Memory B cell (primary cell): ENCODE results near the gene UROC1.

ENCODE experiments used
- ATAC-seq: fragments of 150-1000 bp; cut with Tn5 transposase; 2 replicates; pipeline ENCODE4 v1.10.0; 2021; ENCODE audit warnings: low read depth, mild to moderate bottlenecking, moderate library complexity
- DNase-seq, 2 donors: peaks; one replicate each; pipeline ENCODE4 v3.0.0; 2022; ENCODE audit warnings: low spot score in 2 of 2
- H3K27ac Mint-ChIP-seq: one replicate; pipeline ENCODE4 v1.8.0; 2022; ENCODE audit warnings: mild to moderate bottlenecking, moderate library complexity, mixed read lengths
- H3K27me3 Mint-ChIP-seq: one replicate; pipeline ENCODE4 v1.8.0; 2022; ENCODE audit warnings: mixed read lengths
- H3K36me3 Mint-ChIP-seq: one replicate; pipeline ENCODE4 v1.8.0; 2022; ENCODE audit warnings: mild to moderate bottlenecking, mixed read lengths
- H3K4me1 Mint-ChIP-seq: one replicate; pipeline ENCODE4 v1.8.0; 2022; ENCODE audit warnings: mixed read lengths
- H3K4me3 Mint-ChIP-seq: one replicate; pipeline ENCODE4 v1.8.0; 2022; ENCODE audit warnings: mild to moderate bottlenecking, moderate library complexity, mixed read lengths
- H3K9me3 Mint-ChIP-seq: one replicate; pipeline ENCODE4 v1.8.0; 2022; ENCODE audit warnings: mixed read lengths

UROC1 gene

DNA sequence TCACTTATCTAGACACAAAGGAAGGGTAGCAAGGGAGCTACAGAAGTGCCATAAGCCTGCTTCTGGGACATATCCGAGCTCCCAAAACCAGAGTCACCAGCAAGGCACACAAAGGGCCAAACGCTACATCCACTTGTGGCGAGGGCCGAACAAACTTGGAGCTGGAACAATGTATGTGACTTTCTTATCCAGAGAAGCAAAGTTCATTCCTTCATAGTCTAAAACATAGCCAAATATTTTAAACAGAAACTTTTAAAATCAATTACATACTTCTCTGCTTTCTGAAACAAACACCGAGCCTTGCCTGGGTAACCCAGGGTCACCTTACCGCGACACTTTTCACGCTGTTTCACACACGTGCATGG is 57.8 kb downstream of the UROC1 start:
- ATAC-seq (no peak), DNase-seq (no peak)
- peaks cover 41% of the 10 kb centered on the region for H3K36me3 Mint-ChIP-seq
- peaks cover 7% of the 10 kb centered on the region for H3K4me1 Mint-ChIP-seq
- no peak overlapping the region for H3K4me3 Mint-ChIP-seq
- H3K9me3 Mint-ChIP-seq: no peaks in the 10 kb centered on the region
- H3K27me3 Mint-ChIP-seq: no peaks in the 10 kb centered on the region
- H3K27ac Mint-ChIP-seq: no peak overlapping the region

DNA sequence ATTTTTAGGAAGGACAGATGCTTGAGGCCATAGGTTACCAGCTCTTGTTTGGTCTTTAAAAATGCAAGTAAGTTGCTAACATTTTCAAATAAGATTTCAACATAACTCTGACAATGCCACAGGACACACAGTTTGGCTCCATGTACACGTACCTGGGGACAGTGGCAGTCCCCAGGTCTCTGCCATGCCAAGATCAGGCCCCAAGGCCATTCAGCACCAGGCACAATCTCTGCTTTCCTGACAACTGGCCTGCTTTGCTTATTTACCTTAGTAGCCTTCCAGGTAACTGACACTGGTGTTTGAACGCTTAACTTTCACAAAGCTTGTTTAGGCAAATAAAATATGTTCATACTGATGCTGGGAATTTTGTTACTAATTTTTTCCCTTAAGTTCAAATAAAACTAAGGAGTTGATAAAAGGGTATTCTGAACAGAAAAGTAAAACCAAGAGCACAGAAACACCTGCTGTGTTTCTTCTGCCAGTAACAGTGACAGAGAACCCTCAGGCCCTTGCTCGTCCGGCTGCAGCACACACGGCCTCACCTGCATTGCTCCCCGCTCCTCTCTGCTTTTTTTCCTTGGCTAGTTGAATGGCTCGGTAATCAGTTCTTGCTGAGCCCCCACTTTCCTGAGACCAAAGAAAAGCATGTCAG is 58.3 kb downstream of the UROC1 start:
- ATAC-seq (no peak), DNase-seq (no peak)
- H3K36me3 Mint-ChIP-seq: peaks cover 42% of the 10 kb centered on the region
- no peak overlapping the region for H3K4me3 Mint-ChIP-seq
- H3K9me3 Mint-ChIP-seq: no peaks in the 10 kb centered on the region
- H3K27ac Mint-ChIP-seq: no peak overlapping the region
- H3K4me1 Mint-ChIP-seq: peaks cover 4% of the 10 kb centered on the region
- no peaks in the 10 kb centered on the region for H3K27me3 Mint-ChIP-seq

DNA sequence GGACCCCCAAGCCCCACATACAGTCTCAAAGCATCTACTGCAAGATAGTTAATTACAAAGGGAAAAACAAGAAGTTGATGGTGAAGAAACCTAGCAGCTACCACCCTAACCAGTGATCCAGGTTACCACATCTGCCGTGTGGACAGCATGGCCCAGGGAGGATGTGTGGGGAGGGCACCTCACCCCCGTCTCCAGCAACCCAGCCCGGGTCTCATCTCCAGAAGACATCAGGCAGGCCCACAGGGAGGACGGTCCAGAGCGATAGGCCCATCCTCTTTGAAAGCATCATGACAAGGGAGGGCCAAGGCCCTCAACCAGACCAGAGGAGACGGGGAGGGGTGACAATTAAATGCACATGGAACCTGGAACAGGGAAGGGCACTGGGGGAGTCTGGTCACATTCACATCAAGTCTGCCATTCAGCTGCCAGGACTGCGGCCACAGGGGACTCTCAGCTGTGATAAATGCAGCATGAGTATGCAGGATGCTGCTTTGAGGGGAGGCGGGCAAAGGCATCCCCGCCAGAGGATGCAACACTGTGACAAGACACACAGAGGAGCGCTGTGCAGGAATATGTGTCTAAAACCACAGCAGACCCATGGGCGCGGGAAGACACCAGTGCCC is 60.7 kb downstream of the UROC1 start:
- no peak for DNase-seq
- no peaks in the 10 kb centered on the region for H3K27me3 Mint-ChIP-seq
- H3K4me3 Mint-ChIP-seq: no peak overlapping the region
- no peak overlapping the region for H3K27ac Mint-ChIP-seq
- H3K9me3 Mint-ChIP-seq: no peaks in the 10 kb centered on the region
- ATAC-seq: no peak
- H3K36me3 Mint-ChIP-seq: peaks cover 41% of the 10 kb centered on the region
- peaks cover 4% of the 10 kb centered on the region for H3K4me1 Mint-ChIP-seq

DNA sequence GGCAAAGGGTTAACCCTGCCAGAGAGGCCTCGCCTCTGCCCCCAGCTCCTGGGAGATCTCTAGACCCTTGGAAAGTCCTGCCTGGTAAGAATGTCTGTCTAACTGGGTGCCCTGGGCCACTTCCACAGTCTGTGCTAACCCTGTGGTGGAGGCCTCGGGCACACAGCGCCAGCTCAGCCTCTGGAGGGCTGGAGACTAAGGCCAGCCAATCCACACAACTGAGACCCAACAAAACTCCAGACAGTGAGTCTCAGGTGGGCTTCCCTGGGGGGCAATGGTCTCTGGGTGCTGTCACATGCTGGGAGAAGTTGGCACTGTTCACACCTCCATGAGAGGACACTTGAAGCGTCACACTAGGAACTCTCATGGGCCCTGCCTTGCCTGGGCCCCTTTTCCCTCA is 61.4 kb downstream of the UROC1 start:
- no peak overlapping the region for H3K4me3 Mint-ChIP-seq
- H3K27ac Mint-ChIP-seq: no peak overlapping the region
- H3K9me3 Mint-ChIP-seq: no peaks in the 10 kb centered on the region
- H3K27me3 Mint-ChIP-seq: no peaks in the 10 kb centered on the region
- H3K36me3 Mint-ChIP-seq: peaks cover 38% of the 10 kb centered on the region
- ATAC-seq: no peak
- peaks cover 4% of the 10 kb centered on the region for H3K4me1 Mint-ChIP-seq
- no peak for DNase-seq

DNA sequence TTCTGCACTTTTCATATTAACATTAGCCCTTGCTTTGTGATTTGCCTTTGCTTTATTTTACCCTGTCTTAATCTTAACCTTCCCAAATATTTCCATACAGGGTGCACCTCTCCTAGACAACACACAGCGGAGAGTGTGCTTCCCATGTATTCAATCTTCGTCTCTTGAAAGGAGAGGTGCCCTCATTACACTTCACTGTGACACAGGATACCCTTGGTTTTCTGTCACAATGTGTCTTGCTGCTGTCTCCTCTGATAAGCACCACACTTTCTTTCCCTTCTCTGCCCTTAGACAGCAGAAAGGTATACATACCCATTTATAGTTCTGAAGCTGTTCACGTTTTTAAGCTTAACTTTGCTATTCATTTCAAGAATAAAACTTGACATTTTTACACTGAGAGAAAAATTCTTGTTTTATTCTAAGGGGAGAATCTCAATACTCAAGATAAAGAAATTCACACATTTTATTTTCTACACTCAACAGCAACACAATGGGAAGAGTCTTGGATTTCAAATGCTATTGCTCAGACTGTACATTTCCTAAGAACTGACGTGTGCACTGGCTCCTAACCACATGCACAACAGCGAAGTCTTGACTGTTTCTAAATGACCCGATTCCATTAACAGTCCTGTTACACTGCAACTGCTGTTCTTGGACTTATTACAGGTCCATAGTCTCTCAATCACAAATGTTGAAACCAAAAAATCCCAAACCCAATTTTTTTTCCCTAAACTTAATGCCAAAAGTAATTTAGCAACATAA is 63.0 kb downstream of the UROC1 start:
- Mint-ChIP-seq H3K4me1 (peaks cover 7% of the 10 kb centered on the region), H3K27me3 (no peaks in the 10 kb centered on the region), H3K27ac (no peak overlapping the region), H3K9me3 (no peaks in the 10 kb centered on the region), H3K4me3 (no peak overlapping the region), H3K36me3 (peaks cover 37% of the 10 kb centered on the region)
- DNase-seq (no peak), ATAC-seq (no peak)

DNA sequence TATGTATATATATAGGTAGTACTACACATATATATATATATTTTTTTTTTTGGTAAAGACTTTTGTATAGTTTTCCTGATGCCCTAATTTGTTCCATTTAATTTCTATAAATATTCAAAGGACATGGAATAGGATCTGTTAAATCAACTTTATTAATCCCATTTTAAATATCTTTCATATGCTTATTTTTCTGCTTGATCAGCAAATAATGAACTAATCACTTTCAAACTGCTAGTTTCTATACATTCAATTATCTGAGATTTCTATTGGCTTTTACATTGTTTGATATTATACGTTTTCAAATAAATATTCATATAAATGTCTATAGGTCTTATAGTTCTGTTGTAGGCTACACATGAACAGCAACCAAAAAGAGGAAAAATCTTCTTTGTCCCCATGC is 63.5 kb downstream of the UROC1 start:
- no peak for ATAC-seq
- Mint-ChIP-seq H3K9me3 (no peaks in the 10 kb centered on the region), H3K36me3 (peaks cover 38% of the 10 kb centered on the region), H3K4me1 (peaks cover 7% of the 10 kb centered on the region), H3K27me3 (no peaks in the 10 kb centered on the region), H3K27ac (no peak overlapping the region), H3K4me3 (no peak overlapping the region)
- DNase-seq: no peak

DNA sequence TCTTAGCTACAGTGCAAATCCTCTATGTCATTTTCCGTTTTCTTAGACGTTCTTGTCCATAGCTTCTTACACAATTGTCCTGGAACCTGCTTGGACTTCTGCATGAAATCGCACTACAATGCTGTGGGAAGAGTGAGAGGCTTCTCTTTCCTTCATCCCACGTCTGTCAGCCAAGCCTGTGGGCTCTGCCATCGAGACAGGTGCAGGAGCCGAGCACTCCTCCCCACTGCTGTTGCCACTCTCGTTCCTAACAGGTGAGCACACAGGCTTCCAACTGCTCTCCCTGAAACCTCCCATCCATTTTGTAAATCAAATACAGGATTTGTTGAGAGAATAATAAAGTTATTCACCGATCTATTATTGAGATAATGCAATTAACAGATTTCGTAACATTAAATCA is 65.4 kb downstream of the UROC1 start:
- Mint-ChIP-seq H3K4me3 (no peak overlapping the region), H3K27ac (no peak overlapping the region), H3K36me3 (peaks cover 36% of the 10 kb centered on the region), H3K9me3 (no peaks in the 10 kb centered on the region), H3K4me1 (peaks cover 5% of the 10 kb centered on the region), H3K27me3 (no peaks in the 10 kb centered on the region)
- ATAC-seq (no peak), DNase-seq (no peak)

DNA sequence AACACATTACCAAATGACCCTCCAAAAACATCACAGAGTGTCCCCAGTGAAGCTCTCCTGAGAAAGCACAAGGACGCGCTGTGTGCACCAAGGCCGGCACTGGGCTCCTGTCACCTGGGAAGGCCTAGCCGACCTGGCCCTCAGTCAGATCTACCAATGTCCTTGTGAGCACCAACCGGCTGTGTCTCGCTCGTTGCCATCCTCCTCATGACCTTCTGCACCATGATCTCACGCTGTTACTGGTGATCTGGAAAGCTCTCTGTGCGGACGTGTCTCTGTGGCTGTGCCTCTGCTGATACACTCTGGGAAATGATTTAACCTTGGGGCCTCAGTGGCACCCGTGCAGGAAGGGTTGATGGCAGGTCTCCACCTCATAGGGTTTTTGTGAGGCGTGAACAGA is 66.1 kb downstream of the UROC1 start:
- peaks cover 4% of the 10 kb centered on the region for H3K4me1 Mint-ChIP-seq
- peak overlapping the region; percentile 32 for H3K27ac Mint-ChIP-seq
- H3K4me3 Mint-ChIP-seq: no peak overlapping the region
- no peaks in the 10 kb centered on the region for H3K27me3 Mint-ChIP-seq
- H3K36me3 Mint-ChIP-seq: peaks cover 31% of the 10 kb centered on the region
- ATAC-seq: no peak
- no peaks in the 10 kb centered on the region for H3K9me3 Mint-ChIP-seq
- DNase-seq: no peak

DNA sequence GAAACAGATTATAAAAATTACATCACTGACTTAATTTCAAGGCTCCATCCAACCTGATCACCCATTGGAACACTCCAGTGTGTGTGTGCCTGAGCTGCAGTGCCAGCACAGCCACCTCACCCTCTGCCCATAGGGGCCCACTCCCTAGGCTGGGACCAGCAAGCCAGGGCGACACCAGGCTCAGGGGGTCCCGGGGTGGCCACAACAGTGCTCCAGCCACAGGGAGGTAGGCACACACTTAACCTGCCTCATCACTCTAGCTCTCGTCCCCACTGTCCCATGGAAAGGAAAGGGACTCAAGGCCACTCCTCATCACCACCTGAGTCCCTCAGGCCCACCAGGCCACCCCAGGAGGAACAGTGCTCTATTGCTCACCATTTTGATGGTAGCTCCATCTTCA is 66.8 kb downstream of the UROC1 start:
- no peaks in the 10 kb centered on the region for H3K9me3 Mint-ChIP-seq
- H3K36me3 Mint-ChIP-seq: peaks cover 31% of the 10 kb centered on the region
- H3K27ac Mint-ChIP-seq: no peak overlapping the region

DNA sequence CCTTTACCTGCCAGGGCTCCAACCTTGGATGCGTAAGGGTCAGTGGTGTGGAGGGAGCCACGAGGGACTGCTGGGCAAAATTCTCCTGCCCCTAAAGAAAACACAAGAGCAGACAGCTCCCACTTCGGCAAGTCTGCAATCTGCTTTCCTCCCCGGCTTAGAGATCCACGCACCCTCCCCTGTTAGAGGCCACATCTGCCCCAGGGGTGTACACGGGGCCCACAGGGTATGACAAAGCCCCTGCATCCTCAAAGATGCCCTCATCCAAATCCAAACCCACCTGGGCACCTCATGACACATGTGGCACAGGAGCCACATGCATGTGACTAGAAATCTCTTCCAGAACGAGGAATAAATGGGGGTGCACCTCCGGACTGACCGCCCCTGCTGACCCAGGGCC is 67.4 kb downstream of the UROC1 start:
- Mint-ChIP-seq H3K9me3 (no peaks in the 10 kb centered on the region), H3K4me1 (peaks cover 3% of the 10 kb centered on the region), H3K27me3 (no peaks in the 10 kb centered on the region), H3K27ac (no peak overlapping the region), H3K4me3 (no peak overlapping the region), H3K36me3 (peaks cover 28% of the 10 kb centered on the region)
- ATAC-seq (no peak), DNase-seq (no peak)

More for the DNA sequence above, 66.8 kb downstream of the UROC1 start:
- ATAC-seq (no peak), DNase-seq (no peak)
- H3K4me3 Mint-ChIP-seq: no peak overlapping the region
- no peaks in the 10 kb centered on the region for H3K27me3 Mint-ChIP-seq
- peaks cover 3% of the 10 kb centered on the region for H3K4me1 Mint-ChIP-seq

DNA sequence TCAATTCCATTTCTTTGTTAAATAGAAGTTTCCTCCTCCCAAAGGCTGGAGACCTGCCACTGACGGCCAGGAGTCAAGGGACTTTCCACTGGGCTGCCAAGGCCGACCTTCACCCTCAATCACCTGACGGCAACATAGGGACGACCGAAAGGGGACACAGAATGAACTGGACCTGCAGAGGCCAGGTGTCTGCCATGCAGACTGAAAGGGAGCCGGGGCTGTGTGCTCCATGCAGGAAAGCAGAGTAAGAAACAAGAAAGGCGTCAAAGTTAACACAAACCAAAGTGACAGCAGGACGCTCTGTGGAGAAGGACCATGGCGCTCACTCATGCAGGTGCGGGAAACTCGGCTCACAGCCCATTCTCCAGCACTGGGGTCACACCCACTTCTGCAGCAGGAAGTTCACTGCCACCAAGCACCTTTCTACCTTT is 67.9 kb downstream of the UROC1 start:
- Mint-ChIP-seq H3K4me1 (peaks cover 3% of the 10 kb centered on the region), H3K36me3 (peaks cover 25% of the 10 kb centered on the region), H3K27ac (no peak overlapping the region), H3K4me3 (no peak overlapping the region), H3K9me3 (no peaks in the 10 kb centered on the region), H3K27me3 (no peaks in the 10 kb centered on the region)
- DNase-seq: no peak
- no peak for ATAC-seq

DNA sequence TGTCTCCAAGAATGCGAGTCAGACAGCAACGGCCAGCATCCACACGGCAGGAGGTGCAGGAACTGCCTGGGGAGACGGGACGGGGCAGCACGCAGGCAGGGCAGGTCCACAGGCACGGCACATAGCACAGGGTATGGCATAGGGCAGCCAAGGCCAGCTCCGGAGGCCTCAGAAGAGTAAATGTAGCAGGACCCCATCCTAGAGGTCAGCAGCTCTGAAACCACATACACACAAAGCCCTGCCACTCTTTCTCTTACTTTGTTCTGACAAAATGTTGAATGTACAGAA is 68.7 kb downstream of the UROC1 start:
- no peak overlapping the region for H3K4me3 Mint-ChIP-seq
- no peaks in the 10 kb centered on the region for H3K9me3 Mint-ChIP-seq
- DNase-seq (no peak), ATAC-seq (no peak)
- H3K4me1 Mint-ChIP-seq: peaks cover 3% of the 10 kb centered on the region
- H3K27ac Mint-ChIP-seq: no peak overlapping the region
- peaks cover 21% of the 10 kb centered on the region for H3K36me3 Mint-ChIP-seq
- no peaks in the 10 kb centered on the region for H3K27me3 Mint-ChIP-seq

DNA sequence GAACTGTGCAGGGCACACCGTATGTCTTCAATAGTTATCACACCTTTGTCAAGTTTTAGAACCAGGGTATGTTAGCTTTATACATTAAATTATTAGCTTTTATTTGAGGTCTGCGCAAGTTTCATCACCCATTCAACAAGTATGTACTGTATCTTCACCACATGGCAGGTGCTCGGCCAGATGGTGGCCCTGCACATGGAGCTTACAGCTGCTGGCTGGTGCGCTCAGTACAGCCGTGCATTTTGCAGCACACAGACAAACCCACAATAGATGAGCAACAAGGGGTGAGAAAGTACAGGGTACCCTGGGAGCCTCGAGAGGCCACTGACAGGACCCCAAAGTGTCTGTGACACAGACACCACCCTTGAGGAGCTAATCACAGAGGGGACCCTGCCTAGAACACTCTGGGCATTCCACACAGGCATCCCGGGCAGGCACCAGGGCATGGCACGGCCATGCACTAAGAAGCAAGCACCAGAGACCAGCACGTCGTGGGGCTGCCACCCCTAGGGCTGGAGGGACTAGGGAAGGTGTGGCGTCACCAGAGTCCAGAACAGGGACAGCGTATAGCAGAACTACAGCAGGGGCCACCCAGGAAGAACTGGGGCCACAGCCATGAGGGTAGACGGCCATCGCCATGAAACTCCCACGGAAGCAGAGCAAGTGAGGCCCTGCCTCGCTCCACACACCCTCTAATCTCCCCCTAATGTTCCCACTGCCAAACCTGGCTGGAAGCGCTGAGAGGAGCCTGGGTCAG is 69.3 kb downstream of the UROC1 start:
- Mint-ChIP-seq H3K27me3 (no peaks in the 10 kb centered on the region), H3K4me3 (no peak overlapping the region), H3K4me1 (peaks cover 3% of the 10 kb centered on the region), H3K27ac (peak overlapping the region; percentile 76), H3K9me3 (no peaks in the 10 kb centered on the region), H3K36me3 (peaks cover 21% of the 10 kb centered on the region)
- no peak for DNase-seq
- ATAC-seq: no peak

DNA sequence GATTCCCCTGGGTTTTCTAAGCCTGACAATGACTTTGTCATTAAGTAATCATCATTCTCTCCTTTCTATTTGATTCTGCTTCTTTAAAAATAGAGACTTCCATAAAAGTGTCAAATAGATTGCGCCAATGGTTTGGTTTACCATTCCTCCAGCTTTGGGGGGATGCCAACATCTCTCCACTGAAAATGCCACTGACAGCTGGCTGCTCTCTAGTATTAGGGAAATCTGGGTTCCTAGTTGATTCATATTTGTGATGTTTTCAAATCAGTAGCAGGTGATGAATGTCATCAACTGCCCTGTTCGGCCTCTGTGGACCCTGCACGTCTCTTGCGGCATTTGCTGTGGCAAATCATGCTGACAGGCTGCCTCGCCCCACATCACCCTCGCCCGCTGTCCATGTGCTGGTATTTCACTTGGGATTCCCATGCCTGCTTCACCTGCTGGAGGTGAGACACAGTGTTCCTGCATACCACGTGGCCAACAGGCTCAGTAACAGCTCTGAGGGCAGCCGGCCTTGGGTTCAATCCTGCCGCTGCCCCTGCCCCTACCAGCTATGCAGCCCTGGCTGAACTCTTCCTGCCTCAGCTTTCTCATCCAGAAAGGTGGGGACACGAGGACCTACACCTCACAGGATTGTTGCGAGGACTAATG is 70.0 kb downstream of the UROC1 start:
- DNase-seq (no peak), ATAC-seq (no peak)
- H3K4me1 Mint-ChIP-seq: peaks cover 3% of the 10 kb centered on the region
- H3K36me3 Mint-ChIP-seq: peaks cover 22% of the 10 kb centered on the region
- H3K27me3 Mint-ChIP-seq: no peaks in the 10 kb centered on the region
- H3K27ac Mint-ChIP-seq: no peak overlapping the region
- no peaks in the 10 kb centered on the region for H3K9me3 Mint-ChIP-seq
- no peak overlapping the region for H3K4me3 Mint-ChIP-seq
